ENCODE measurements around the gene RFC1. TPM values are rescaled to one million over a fixed set of nuclear protein-coding genes. Genes with fewer than 3 reads are reported as not detected.
"Not testable (repeated sequence)": the region's sequence is repeated elsewhere in the genome, so short reads cannot be mapped to it uniquely, and the experiment has no call there.

RFC1 gene
- total RNA-seq = 100 to 1,000 TPM; 117 to 128 TPM

GRCh38 chr4:39365830-39366771 lies at the start of gene RFC1:
Gene RFC1, minus strand, starts transcription at chr4:39366362. Its CDS starts 121 bp downstream, at chr4:39366241.
- DNase-seq = peak; percentile 94
- no peaks in the 10 kb centered on the region for H3K27me3 Mint-ChIP-seq
- peak within 1 kb of the TSS; percentile 85 for H3K4me3 Mint-ChIP-seq
- H3K36me3 Mint-ChIP-seq = peaks cover 34% of the 10 kb centered on the region
- H3K4me1 Mint-ChIP-seq = peaks cover 29% of the 10 kb centered on the region
- peak within 1 kb of the TSS; percentile 95 for H3K27ac Mint-ChIP-seq
- H3K9me3 Mint-ChIP-seq = peaks cover 9% of the 10 kb centered on the region

DNA sequence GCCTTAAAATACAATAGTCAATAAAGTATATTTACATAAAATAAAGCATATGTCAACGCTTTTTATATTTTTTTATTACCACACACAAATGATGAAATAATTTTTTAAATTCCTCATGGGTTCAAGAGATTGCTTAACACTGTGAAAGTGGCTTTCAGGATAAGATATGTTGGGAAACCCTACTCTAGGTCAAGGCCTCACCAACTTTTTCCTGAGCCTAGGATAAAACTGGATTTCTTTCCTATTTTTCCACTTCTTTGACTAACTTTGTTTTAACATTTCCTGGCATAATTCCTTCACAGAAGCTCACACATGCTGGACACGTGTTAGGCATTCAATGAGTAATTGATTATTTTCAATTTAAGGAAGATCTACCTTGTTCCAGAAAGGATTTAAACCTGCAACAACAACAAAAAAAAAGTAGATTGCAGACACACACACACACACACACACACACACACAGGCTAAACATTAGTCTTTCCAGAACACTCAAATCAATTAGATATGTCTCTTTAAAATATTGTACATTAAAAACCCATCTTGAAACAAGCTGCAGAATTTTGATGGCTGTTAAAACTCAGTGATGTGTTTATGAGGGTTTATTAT lies 49.6 kb upstream of the RFC1 start:
- no peak for DNase-seq
- Mint-ChIP-seq H3K9me3 (no peaks in the 10 kb centered on the region), H3K27ac (no peak overlapping the region), H3K36me3 (no peaks in the 10 kb centered on the region), H3K27me3 (no peaks in the 10 kb centered on the region), H3K4me1 (peaks cover 2% of the 10 kb centered on the region), H3K4me3 (no peak overlapping the region)

DNA sequence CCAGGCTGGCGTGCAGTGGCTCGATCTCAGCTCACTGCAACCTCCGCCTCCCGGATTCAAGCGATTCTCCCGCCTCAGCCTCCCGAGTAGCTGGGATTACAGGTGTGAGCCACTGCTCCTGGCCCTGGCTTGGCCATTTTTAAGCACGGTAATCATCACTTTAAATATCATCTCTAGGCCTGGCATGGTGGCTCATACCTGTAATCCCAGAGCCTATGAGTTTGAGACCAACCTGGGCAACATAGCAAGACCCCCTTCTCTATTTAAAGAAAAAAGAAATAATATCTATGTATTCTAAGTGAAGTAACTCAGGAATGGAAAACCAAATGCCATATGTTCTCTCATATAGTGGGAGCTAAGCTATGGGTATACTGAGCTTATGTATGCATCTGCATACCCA lies 45.4 kb upstream of the RFC1 start:
- H3K9me3 Mint-ChIP-seq, H3K36me3 Mint-ChIP-seq, H3K27ac Mint-ChIP-seq, H3K4me3 Mint-ChIP-seq, H3K27me3 Mint-ChIP-seq, DNase-seq, H3K4me1 Mint-ChIP-seq: not testable (repeated sequence)

- no peaks in the 10 kb centered on the region for H3K36me3 Mint-ChIP-seq
- H3K9me3 Mint-ChIP-seq = no peaks in the 10 kb centered on the region
Measured at GRCh38 chr4:39410415-39410814, 44.3 kb upstream of the RFC1 start.

DNA sequence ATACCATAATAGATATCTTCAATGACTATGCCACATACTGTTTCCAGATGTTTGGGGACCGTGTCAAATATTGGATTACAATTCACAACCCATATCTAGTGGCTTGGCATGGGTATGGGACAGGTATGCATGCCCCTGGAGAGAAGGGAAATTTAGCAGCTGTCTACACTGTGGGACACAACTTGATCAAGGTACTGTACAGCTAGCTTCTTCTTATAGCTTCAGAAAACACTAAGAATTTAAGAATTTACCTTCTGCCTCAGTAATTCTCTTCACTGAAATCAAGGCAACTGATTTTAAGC lies 41.4 kb upstream of the RFC1 start:
- Mint-ChIP-seq H3K27ac (no peak overlapping the region), H3K36me3 (no peaks in the 10 kb centered on the region), H3K9me3 (no peaks in the 10 kb centered on the region), H3K4me1 (no peaks in the 10 kb centered on the region), H3K27me3 (no peaks in the 10 kb centered on the region), H3K4me3 (no peak overlapping the region)
- no peak for DNase-seq

More at GRCh38 chr4:39410415-39410814, 44.3 kb upstream of the RFC1 start:
- DNase-seq = no peak
- no peak overlapping the region for H3K27ac Mint-ChIP-seq
- peaks cover 2% of the 10 kb centered on the region for H3K4me1 Mint-ChIP-seq
- no peak overlapping the region for H3K4me3 Mint-ChIP-seq
- no peaks in the 10 kb centered on the region for H3K27me3 Mint-ChIP-seq

DNA sequence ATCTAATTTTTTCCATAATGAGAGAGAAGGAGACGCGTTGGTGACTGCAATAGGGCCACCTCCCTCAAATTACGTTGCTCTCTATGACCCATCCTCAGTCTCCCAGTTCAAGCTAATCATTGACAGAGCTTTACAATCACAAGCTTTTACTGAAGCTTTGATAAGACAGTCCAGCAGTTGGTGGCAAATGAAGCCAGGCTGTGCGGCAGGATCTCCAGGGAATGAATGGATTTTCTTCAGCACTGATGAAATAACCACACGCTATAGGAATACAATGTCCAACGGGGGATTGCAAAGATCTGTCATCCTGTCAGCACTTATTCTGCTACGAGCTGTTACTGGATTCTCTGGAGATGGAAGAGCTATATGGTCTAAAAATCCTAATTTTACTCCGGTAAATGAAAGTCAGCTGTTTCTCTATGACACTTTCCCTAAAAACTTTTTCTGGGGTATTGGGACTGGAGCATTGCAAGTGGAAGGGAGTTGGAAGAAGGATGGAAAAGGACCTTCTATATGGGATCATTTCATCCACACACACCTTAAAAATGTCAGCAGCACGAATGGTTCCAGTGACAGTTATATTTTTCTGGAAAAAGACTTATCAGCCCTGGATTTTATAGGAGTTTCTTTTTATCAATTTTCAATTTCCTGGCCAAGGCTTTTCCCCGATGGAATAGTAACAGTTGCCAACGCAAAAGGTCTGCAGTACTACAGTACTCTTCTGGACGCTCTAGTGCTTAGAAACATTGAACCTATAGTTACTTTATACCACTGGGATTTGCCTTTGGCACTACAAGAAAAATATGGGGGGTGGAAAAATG lies 40.8 kb upstream of the RFC1 start, which contains the start of gene KLB:
Gene KLB (plus strand): TSS at position 168 of the 821 bp plus-strand sequence. CDS start 20 bp downstream, at position 188.
- Mint-ChIP-seq H3K36me3 (no peaks in the 10 kb centered on the region), H3K27ac (no peak within 1 kb of the TSS), H3K27me3 (no peaks in the 10 kb centered on the region), H3K4me1 (no peaks in the 10 kb centered on the region), H3K9me3 (no peaks in the 10 kb centered on the region), H3K4me3 (no peak within 1 kb of the TSS)
- DNase-seq = no peak

DNA sequence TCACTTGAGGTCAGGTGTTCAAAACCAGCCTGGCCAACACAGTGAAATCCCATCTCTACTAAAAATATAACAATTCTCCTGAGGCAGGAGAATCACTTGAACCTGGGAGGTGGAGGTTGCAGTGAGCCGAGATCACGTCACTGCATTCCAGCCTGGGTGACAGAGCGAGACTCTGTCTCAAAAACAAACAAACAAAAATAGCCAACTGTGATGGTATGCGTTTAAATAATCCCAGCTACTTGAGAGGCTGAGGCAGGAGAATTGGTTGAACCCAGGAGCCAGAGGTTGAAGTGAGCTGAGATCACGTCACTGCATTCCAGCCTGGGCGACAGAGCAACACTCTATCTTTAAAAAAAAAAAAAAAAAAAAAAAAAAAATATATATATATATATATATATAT lies 35.5 kb upstream of the RFC1 start:
- H3K9me3 Mint-ChIP-seq, H3K4me1 Mint-ChIP-seq, H3K36me3 Mint-ChIP-seq, H3K27me3 Mint-ChIP-seq, H3K4me3 Mint-ChIP-seq, DNase-seq: not testable (repeated sequence)
- H3K27ac Mint-ChIP-seq = peak overlapping the region; percentile 20

- DNase-seq = no peak
- no peaks in the 10 kb centered on the region for H3K9me3 Mint-ChIP-seq
- H3K4me3 Mint-ChIP-seq = no peak overlapping the region
- no peak overlapping the region for H3K27ac Mint-ChIP-seq
- H3K4me1 Mint-ChIP-seq = no peaks in the 10 kb centered on the region
- H3K27me3 Mint-ChIP-seq = no peaks in the 10 kb centered on the region
- H3K36me3 Mint-ChIP-seq = no peaks in the 10 kb centered on the region
Measured at GRCh38 chr4:39394706-39395105, 28.5 kb upstream of the RFC1 start.

DNA sequence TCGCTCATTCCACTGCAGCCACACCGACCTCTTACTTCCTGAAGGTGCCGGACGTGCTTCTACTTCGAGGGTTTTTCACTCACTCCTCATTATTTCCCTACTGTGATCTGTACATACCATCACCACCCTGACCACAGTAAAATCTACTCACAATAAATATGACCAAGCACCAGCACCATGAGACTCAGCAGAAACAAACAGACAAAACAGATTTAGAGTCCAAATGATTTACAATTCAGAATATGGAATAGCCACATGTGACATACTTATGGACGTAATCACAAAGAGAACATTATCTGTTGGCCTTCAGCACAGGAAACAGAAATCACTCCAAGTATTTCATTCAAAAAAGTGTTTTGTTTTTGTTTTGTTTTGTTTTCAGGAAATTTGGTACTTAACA lies 24.4 kb upstream of the RFC1 start:
- no peak for DNase-seq
- Mint-ChIP-seq H3K27ac (no peak overlapping the region), H3K36me3 (no peaks in the 10 kb centered on the region), H3K4me3 (no peak overlapping the region), H3K27me3 (no peaks in the 10 kb centered on the region), H3K4me1 (no peaks in the 10 kb centered on the region), H3K9me3 (no peaks in the 10 kb centered on the region)

DNA sequence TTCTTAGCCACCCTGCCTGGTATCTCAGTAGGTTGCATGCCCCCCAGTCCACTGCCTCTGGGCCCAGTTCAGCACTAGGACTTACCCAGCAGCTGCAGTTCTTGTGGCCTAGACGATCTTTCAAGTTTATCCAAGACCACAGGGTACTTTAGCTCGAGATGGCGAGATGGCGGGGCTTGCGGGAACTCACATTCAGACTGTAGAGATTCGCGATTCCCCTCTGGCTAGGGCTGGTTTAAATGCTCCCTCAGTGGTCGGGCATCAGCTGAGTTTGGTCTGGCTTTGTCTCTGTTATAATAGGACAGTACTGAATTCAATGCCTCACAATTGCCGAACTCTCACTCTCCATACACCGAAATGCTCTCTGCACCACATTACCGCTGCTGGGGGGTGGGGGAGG lies 18.4 kb upstream of the RFC1 start:
- H3K4me3 Mint-ChIP-seq = no peak overlapping the region
- no peaks in the 10 kb centered on the region for H3K4me1 Mint-ChIP-seq
- no peak for DNase-seq

DNA sequence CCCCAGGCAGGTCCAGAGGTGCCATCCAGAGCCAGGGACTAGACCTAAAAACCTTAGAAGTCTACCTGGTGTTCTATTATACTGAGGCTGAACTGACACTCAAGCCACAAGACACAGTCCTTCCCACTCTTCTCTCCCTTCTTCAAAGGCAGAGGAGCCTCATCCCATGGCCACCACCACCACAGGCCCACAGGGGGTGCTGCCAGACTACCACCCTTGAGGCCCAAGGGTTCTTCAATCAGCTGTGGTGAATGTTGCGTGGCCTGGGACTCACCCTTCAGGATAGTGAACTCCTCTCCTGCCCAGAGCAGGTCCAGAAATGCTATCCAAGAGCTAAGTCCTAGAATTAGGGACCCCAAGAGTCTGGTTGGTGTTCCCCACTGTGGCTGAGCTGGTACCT lies 17.5 kb upstream of the RFC1 start:
- Mint-ChIP-seq H3K4me3 (no peak overlapping the region), H3K27me3 (peaks cover 20% of the 10 kb centered on the region), H3K4me1 (no peaks in the 10 kb centered on the region), H3K27ac (no peak overlapping the region), H3K9me3 (peaks cover 11% of the 10 kb centered on the region), H3K36me3 (no peaks in the 10 kb centered on the region)
- DNase-seq = no peak

More for the DNA sequence above, 18.4 kb upstream of the RFC1 start:
- peaks cover 6% of the 10 kb centered on the region for H3K9me3 Mint-ChIP-seq
- no peak overlapping the region for H3K27ac Mint-ChIP-seq
- peaks cover 20% of the 10 kb centered on the region for H3K27me3 Mint-ChIP-seq
- H3K36me3 Mint-ChIP-seq = no peaks in the 10 kb centered on the region

- DNase-seq = no peak
Measured at GRCh38 chr4:39375478-39375877, 9.3 kb upstream of the RFC1 start.

DNA sequence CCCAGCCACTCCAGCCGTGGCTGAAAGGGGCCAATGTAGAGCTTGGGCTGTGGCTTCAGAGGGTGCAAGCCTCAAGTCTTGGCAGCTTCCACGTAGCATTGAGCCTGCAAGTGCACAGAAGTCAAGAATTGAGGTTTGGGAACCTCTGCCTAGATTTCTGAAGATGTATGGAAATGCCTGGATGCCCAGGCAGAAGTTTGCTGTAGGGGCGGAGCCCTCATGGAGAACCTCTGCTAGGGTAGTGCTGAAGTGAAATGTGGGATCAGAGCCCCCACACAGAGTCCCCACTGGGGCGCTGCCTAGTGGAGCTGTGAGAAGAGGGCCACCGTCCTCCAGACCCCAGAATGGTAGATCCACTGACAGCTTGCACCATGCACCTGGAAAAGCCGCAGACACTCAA lies 5.0 kb upstream of the RFC1 start:
- not testable (repeated sequence) for H3K4me1 Mint-ChIP-seq, H3K27me3 Mint-ChIP-seq, H3K27ac Mint-ChIP-seq, H3K36me3 Mint-ChIP-seq, H3K4me3 Mint-ChIP-seq, DNase-seq
- H3K9me3 Mint-ChIP-seq = peaks cover 18% of the 10 kb centered on the region

More at GRCh38 chr4:39375478-39375877, 9.3 kb upstream of the RFC1 start:
- Mint-ChIP-seq H3K27me3 (peaks cover 21% of the 10 kb centered on the region), H3K4me3 (no peak overlapping the region), H3K4me1 (no peaks in the 10 kb centered on the region), H3K36me3 (no peaks in the 10 kb centered on the region), H3K27ac (no peak overlapping the region), H3K9me3 (peaks cover 23% of the 10 kb centered on the region)

DNA sequence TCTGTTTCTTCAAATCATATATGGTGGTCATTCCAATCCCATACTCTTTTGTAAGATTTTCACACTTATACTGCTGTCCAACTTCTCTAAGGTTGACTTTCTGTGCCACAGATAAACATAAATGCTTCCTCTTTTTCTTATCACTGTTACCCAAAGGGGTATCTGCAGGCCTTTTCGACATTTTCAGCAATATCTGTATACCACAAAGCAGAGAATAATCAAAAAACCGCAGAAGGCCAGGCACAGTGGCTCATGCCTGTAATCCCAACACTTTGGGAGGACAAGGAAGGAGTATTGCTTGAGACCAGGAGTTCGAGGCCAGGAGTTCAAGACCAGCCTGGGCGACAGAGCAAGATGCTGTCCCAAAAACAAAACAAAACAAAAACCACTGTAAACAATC lies 3.1 kb upstream of the RFC1 start:
- Mint-ChIP-seq H3K4me1 (peaks cover 6% of the 10 kb centered on the region), H3K36me3 (peaks cover 12% of the 10 kb centered on the region), H3K27me3 (no peaks in the 10 kb centered on the region), H3K9me3 (peaks cover 18% of the 10 kb centered on the region), H3K4me3 (no peak overlapping the region), H3K27ac (no peak overlapping the region)
- no peak for DNase-seq

- no peak for DNase-seq
- H3K27me3 Mint-ChIP-seq = no peaks in the 10 kb centered on the region
- H3K9me3 Mint-ChIP-seq = peaks cover 17% of the 10 kb centered on the region
- peak overlapping the region; percentile 42 for H3K4me3 Mint-ChIP-seq
- H3K4me1 Mint-ChIP-seq = peaks cover 22% of the 10 kb centered on the region
- peaks cover 24% of the 10 kb centered on the region for H3K36me3 Mint-ChIP-seq
- peak overlapping the region; percentile 12 for H3K27ac Mint-ChIP-seq
Measured at GRCh38 chr4:39367166-39367565, 1.0 kb upstream of the RFC1 start.
